HG03060 (cell line): ENCODE results near the gene CSF1R.

Experiments used
- ATAC-seq: cut with Tn5 transposase; IDR thresholded peaks from one replicate; pipeline ENCODE4 v1.9.1; 2021; ENCODE audit warnings: low read depth, moderate number of reproducible peaks; ENCODE audit not compliant: unreplicated experiment

The CSF1R gene

DNA sequence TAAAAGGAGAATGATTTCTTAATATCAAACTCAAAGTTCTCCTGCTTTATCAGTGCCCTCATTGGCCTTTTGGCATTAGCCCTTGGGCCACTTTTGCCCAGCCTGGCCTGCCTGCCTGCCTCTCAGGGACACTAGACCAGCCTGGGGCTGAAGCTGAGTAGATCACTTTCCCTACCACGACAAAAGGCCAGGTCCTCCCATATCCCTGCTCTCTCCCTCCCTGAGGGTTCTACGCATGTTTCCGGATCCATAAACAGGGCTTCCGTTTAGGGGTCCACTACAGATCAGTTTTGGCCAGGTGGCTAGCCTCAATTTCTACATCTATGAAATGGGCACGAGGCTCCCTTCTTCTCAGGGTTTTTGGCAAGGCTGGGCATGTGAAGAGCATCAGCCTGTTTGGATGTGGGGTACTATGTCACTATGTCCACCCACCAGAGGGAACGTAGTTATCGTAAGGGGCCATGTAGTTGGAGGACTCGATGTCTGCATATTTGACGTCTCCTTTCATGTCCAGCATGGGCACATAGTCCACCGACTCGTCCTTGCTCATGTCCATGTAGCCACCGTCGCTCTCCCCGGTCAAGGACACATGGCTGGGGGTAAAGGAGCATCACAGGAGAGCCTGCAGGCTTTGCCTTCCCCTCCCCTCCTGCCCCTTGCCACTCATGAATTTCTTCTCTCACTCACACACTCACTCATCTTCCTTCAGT, 35.2 kb upstream of the CSF1R start:
- ATAC-seq = no peak

DNA sequence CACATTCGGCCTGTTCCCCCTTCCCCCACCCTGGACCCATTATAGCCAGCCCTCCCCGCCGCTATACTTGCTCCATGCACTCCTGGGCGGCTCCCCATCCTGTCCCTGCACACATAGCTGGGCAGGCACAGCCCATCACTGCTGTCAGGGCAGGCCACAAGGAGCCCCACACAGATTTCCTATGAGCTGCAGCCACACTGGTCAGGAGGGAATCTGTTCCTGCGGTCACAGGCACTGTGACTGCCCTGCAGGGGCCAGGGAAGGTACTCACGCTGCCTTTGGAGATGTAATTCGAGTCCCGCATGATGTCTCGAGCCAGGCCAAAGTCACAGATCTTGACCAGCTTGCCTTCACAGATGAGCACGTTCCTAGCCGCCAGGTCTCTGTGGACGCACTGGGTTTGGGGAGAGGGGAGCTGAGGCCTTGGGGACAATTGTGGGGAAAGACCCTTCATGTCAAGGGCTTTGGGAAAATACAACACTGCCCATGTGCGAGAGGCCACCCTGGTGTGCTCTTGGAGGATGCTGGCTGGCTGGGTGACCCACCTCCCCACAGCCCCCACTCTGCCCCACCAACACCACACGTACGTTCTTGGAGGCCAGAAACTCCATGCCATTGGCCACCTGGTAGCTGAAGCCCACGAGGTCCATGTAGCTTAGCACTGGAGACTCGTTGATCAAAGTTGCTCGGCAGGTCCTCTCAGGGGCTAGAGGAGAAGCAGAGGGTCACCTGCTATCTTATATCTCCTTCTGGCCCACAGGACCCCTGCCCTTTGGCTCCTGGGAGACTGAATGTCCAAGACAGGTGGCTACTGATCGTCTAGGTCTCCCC, 34.5 kb upstream of the CSF1R start:
- no peak for ATAC-seq

DNA sequence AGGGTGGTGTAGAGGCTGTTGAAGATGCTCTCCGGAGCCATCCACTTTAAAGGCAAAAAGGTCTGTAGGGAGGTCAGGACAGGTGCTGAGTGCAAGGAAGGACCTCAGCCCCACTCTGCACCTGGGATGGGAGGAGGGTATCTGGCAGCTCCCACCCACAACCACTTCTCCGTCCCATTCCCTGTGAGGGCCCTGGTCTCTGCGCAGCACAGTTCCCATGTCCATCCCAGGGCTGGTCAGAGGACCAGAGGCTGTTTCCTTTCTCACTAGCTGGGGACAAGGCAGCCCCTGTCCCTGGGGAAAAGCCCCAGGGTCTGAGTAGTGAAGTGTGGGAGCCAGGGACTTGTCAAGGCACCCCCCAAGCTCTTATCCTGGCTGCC, 33.7 kb upstream of the CSF1R start:
- no peak for ATAC-seq

DNA sequence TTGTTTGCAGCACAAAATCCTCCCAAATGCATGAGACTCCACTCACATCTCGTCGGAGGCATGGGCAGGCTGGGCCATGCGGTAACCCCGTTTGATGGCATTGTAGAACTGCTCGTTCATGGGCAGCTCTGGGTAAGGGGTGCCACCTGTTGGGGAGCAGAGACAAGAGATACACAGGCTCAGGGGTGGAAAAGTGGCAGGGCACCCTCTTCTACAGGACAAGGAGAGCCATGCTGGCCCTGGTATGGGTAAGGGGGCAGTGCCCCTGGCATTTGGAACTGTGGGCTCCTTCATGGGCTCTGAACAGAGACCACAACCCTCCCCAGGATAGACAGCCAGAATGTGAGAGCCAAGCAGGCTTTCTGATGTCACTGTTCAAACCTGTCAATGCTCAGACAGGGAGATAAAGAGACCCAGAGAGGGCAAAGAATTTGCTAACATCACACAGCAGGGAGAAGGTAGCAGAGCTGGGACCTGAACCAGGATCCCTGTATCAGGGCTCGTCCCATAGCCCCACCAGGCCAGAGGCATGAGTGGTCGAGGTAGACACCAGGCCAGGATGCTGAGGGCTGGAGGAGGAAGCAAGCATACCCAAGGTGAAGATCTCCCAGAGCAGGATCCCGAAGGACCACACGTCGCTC, 33.2 kb upstream of the CSF1R start:
- ATAC-seq = no peak

DNA sequence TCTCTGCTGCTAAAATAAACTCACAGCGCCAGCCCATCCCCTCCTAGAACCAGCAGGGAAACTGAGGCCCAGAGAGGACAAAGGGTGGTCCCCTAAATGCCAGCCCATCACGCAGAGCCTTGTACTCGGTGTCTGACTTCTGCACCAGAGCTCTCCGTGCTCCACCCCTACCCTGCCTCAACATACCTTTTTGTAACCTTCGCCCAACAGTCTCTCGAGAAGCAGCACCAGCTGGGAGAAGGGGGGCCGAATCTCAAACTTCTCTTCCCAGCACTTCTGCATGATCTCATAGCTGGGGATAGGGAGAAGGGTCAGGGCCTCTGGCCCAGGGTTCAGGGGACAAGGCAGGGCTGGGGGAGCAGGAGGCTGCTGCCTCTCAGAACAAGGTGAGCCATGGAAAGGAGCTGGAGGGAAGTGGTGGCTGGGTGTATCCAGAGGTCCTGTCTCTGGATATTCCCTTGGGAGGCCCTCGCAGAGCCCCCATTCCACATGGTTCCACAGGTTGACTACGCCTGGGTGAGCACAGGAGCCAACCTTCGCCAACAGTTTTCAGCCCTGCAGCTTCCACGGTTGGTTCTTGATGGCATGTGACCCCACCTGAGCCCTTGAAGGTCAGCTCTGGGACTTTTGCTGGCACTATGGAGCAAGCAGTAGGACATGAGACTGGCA, 32.3 kb upstream of the CSF1R start:
- no peak for ATAC-seq

DNA sequence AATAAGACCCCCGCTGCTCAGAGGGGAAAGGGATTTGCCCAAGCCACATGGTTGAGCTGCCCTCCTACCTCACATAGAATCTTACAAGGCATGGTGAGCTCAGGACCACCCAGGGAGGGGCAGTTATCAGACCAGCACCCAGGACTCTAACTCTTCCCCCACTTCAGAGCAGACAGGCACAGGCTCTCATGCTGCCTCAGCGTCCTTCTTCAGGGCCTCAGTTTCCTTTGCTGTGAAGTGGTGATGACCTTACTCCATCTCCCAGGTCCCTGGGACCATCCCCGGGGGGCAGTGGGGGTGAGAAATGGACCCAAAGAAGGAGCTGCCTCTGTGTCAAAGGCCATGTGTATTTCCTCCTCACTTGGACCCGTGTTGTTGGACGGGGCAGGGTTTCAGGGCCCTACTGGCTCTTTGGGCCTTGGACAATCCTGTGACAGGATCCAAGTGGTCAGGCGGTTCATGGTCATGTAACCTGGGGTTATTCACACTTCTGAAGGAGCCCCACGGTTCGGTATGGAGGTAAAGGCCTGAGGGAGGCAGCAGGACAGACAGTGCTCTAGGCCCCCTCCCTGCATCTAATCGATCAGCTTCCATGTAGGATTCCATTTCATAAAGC, 31.7 kb upstream of the CSF1R start:
- ATAC-seq = no peak

DNA sequence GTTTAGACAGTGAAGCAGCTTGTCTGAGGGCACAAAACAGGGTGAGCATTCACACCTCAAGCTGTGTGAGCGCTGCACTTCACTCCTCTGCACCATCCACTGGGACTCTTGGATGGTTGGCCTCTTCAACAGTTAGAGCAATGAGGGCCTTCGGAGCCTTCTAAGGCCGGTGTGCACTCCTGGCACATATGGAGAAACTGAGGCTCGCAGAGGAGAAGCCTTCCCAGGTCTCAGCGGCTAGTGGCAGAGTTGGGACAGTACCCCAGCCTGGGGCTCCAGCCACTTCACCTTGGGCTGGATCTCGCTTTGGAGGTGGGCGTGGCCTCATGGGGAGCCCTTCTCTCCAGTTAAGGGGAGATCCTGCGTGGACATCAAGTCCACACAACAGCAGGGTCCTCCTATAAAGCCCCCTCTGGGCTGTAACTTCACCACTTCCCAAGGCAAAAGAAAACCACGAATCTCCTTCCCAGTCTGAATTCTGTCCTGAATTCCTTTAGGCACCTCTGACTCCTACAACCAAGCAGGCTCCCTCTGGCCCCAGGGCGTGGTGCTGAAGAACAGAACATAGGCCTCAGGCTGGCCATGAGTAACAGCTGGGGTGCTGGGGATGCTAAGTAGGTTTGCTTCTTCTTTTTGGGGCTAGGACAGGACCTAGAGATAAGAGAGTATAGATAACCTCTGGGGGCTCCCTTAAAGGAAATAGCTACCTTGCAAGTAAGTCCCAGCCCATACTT, 30.5 kb upstream of the CSF1R start:
- no peak for ATAC-seq

DNA sequence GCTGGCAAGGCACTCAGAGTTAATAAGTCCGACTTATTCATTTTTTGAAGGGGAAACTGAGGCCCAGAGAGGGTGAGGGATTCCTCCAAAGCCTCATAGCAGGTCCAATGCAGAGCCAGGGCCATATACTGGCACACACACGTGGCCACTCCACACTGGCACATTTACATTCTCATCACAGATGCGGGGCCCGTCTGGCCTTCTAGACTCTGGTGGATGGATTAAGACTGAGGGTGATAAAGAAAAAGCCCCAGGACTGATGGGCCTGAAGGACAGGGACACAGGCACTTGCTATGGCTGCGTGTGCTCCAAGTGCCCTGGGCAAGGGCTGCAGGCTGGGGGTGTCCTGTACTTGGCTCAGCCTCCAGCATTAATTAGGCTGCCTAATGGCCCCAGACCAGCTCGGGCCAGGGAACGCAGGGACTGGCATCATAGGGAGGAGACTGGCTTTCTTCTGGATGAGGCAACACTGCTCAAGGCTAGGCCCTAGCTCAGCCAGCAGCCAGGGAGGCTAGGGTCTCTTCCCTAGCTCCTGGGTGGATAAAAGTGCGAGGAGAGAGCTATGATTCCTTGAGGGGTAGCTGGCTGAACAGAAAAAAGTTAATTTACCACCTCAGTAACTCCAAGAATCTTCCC, 28.5 kb upstream of the CSF1R start:
- ATAC-seq = no peak

DNA sequence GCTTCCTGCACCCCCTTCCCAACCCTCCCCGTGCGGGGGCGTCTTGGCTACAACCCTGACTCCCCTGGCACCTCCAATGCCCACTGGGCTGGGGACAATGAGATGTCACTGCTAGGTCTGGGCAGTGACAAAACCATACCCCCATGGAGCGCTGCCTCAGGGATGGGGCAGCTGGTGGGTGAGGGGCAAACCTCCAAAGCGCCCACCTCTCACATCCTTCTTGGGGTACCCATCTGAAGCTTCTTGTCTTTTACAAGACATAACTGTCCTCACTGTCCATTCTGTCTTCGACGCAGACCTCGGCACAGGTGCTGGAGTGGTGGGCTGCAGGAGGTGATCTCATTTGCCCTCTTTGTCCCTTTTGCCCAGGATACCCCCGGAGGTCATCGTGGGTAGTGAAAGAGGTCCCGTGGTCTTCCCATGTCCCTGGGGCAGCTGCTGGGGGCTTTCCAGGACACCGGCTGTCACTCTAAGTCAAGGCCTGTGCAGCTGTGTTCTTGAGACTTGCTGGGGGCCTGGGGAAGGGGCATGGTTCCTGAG, 27.8 kb upstream of the CSF1R start:
- ATAC-seq = no peak

DNA sequence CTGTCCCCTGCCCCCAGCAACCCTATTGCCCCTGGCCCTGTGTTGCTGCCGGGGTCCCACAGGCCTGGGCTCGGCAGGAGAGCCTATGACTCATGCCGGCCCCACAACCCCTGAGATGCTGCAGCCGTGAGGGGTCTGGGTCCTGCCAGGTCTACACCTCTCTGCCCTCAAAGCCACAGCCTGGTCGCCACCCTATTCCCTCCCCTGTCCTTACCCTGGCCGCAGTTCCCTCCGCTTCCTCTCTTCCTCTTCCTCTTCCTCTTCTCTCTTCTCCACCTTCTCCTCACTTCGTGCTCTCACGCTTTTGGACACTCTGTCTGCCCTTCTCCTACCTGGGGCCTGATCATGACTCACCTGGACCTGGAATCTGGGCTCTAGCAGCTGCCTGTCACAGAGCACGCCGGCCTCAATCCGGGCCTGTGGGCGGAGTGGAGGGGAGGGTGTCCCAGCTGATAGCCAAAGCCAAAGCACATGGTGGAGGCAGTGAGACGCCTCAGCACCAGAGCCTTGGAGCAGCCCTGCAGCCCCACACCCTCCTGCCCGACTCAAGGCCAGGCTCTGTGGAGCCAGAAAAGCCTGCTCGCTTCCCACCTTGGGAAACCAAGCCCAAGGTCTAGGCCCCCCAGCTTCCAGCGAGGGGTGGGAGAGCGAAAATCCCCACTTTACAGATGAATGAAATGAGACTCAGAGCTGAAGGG, 26.8 kb upstream of the CSF1R start:
- no peak for ATAC-seq

DNA sequence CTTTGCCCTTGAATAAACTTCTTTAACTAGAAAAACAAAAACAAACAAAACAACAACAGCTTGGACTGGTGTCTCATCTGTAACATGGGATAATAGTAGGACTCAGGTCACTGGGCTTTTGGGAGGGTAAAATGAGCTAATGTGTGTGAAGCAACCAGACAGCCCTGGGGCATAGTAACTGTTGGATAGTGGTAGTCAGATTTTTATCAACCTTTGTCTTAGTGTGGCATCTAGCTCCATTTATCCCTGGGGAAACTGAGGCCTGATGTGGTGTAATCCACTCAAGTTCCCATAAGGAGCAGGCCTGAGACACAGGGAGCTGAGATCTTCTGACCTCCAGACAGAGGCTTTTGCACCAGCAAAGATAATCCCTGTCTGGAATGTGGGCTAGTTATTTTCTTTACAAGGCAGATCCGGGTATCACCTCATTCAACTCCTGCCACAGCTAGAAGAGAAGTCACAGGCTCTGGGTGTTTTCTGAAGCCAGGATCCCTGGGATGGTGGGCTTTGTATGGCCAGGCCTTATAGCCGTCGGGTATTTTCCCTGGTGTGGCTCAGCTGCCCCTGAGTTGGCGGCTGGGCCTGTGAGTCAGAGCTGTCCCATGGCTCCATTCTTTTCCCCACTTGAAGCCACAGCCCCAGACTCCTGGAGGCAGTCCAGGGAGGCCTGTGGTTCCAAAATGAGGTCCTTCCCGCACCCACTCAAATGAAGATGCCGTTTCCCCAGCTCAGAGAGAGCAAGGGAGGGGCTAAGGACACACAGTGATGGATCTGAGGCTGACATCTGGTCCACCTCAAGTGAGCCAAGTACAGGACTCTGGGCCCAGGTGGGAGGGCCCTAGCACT, 26.1 kb upstream of the CSF1R start:
- no peak for ATAC-seq

DNA sequence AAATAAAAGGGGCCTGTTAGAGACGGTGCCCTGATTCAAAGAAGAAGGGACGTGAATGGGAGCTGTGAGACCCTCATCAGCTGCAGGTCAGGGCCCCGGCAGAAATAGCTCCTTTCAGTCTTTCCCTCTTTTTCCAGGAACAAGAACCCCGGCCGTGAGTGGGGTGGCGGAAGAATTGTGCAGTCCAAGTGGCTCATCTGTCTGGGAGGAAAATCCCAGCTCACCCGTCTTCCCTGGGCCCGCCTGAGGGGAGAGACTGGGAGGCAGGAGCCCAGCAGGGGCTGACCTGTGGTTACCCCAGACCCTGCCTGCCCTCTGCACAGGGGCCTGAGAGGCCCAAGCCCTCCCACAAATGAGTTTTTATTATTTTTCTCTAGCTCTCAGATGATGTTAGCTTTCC, 24.8 kb upstream of the CSF1R start:
- ATAC-seq = no peak

DNA sequence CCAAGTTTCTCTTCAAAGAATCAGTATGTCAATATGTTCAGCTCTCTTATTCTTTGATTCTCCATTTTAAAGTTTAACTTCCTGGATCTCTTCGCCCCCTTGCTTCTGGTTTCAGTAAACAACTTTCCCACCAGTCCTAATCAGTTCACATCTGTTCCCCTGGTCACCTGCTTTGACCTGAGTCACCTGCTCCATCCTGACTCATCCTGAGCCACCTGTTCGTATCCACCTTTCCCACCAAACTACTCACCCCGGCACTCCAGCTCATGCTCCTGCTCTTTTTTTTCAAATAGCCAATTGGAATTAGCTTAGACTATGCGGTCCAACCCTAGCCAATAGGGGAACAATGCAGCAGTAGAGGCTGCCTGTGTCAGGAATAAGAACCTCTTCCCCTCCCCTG, 23.6 kb upstream of the CSF1R start:
- no peak for ATAC-seq

DNA sequence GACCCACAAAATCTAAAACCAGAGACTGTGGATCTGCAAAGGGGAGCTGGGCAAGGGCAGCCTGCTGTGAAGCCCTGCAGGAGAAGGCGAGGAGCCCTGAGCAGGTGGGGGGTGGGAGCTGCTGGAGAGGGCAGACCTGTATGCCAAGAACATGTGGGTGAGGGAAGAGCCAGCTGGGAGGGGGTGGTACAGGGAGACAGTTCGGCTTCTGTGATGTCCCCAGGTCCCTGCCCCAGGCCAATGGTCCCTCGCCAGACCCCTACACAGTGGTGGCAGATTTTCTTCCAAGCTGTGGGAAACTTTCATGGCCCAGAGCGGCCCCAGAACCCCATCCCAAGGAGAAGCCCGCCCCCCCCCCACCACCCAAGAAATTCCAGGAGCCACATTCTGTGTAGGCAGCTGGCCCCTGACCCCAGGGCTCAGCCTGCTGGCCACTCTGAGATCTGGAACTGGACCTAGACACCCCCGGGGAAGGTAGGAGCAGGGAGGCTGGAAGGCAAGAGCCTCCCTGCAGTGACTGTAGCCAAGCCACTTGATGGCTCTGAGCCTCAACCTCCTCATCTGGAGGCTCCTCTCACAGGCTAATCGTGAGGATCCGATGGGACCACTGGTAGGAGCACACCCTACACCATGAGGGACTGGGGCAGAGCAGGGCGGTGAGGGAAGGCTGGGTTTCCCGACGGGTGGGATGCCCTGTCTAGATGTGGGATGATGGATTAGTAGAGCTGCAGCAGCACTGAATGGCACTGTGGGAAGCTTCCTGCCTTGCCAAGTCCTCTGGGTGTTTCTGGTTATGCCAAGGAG, 22.6 kb upstream of the CSF1R start:
- ATAC-seq = no peak

DNA sequence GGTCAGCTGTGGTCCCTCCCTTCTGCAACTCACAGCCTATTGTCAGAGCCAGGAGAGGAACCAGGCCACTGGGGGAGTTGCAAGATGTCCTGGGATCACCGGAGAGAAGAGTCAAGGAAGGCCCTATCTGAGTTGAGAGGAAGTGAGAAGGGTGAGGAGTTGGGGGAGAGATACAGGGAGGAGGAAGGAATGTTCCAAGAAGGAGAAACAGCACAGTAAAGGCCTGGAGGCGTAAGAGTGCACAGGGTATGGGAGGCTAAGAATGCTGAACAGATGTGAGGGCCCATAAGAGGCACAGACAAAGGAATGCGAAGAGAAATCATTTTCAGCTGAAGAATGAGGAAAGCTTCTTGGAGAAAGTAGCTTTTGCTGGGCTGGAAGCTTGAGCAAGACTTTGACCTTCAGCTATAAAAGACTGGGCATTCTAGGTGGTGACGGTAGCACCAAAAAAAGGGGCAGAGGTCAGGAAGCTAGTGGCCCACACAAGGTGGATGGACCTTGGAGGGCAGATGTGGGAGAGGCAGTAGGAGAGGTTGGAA, 21.6 kb upstream of the CSF1R start:
- no peak for ATAC-seq

DNA sequence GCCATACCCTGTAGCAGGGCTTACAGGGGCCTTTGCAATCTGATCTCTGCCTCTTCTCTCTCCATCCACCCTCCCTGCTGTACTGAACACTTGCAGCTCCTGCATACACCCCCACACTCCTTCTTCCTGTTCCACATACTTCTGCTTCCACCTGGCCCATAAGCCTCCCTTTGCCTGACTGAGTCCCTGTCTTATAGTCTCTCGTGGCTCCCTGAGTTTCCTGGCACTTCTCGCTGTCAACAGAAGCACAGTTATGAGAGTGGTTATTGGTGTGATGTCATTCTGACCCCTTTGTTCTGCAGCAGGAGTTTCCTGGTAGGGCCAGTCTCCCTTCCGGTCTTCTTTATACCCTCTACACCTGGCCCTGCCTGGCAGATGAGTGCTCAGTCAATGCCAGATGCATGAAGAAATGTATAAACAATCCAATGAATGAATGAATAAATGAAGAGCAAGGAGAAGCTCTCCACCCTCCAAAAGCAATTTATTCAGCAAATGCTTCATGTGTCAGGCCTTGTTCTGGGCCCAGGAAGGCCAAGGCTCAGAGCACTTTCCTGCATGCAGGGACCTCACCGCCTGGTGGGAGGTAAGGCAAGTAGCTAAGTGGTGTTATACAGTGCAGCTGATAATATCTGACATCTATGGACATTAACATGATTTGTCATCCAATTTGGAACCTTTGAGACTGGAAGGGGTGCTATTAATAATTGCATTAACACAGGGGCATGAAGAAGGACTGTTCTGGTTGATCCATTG, 20.5 kb upstream of the CSF1R start:
- ATAC-seq = no peak
